Measurements from ENCODE around the gene TMOD3. TPM values are rescaled to one million over a fixed set of nuclear protein-coding genes. Genes with fewer than 3 reads are reported as not detected.

TMOD3 gene
- total RNA-seq, 1 donor: 53.0 TPM

DNA sequence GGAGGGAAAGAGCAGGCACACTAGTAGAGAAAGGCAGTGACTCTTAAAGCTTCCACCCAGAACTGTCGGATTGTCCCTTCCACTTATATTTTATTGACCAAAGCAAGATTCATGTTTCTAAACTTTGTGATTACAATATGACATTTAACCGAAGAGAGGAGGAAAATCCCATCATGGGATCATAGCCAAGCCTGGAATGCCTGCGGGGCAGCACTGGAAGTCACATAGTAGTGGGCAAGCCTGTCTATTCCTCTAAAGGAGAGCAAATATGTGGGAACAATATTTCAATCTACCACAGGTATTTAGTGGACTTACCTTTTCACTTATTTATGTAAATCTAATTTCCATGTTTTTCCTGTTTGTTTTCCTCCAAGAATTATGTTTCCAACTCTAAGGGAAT lies 3.8 kb upstream of the TMOD3 start:
- no peak for DNase-seq (ENCODE audit: low read depth)
- TF ChIP-seq CTCF (IDR thresholded peaks at IDR 0.05; ENCODE audit: insufficient read depth, low read length): no peak
- no peak overlapping the region for H3K4me3 ChIP-seq (ENCODE audit: low read depth, low read length)

GRCh38 chr15:51828621-51829375 lies 655 bp upstream of the TMOD3 start:
- no peak for DNase-seq (ENCODE audit: low read depth)
- no peak overlapping the region for H3K4me3 ChIP-seq (ENCODE audit: low read depth, low read length)
- TF ChIP-seq CTCF (IDR thresholded peaks at IDR 0.05; ENCODE audit: insufficient read depth, low read length): no peak

GRCh38 chr15:51830276-51830806 lies 888 bp downstream of the TMOD3 start:
- H3K4me3 ChIP-seq (ENCODE audit: low read depth, low read length): peak overlapping the region; percentile 92
- DNase-seq (ENCODE audit: low read depth): peak; percentile 45
- no peak for TF ChIP-seq CTCF (IDR thresholded peaks at IDR 0.05; ENCODE audit: insufficient read depth, low read length)

- H3K4me3 ChIP-seq (ENCODE audit: low read depth, low read length): no peak overlapping the region
- no peak for DNase-seq (ENCODE audit: low read depth)
- TF ChIP-seq CTCF (IDR thresholded peaks at IDR 0.05; ENCODE audit: insufficient read depth, low read length): no peak
Observed at GRCh38 chr15:51833772-51834171, 4.3 kb downstream of the TMOD3 start.

- no peak overlapping the region for H3K4me3 ChIP-seq (ENCODE audit: low read depth, low read length)
- TF ChIP-seq CTCF (IDR thresholded peaks at IDR 0.05; ENCODE audit: insufficient read depth, low read length): no peak
- DNase-seq (ENCODE audit: low read depth): peak; percentile 13
Observed at GRCh38 chr15:51837792-51838251, 8.4 kb downstream of the TMOD3 start.

GRCh38 chr15:51838270-51838669 lies 8.8 kb downstream of the TMOD3 start:
- no peak overlapping the region for H3K4me3 ChIP-seq (ENCODE audit: low read depth, low read length)
- DNase-seq (ENCODE audit: low read depth): no peak
- no peak for TF ChIP-seq CTCF (IDR thresholded peaks at IDR 0.05; ENCODE audit: insufficient read depth, low read length)
